HG02981 (cell line): ENCODE results near the gene PLCB2.

Experiments
- ATAC-seq: cut with Tn5 transposase; IDR thresholded peaks from one replicate; pipeline ENCODE4 v1.9.1; 2021; ENCODE audit warnings: mild to moderate bottlenecking, moderate library complexity; ENCODE audit not compliant: unreplicated experiment

Gene PLCB2

DNA sequence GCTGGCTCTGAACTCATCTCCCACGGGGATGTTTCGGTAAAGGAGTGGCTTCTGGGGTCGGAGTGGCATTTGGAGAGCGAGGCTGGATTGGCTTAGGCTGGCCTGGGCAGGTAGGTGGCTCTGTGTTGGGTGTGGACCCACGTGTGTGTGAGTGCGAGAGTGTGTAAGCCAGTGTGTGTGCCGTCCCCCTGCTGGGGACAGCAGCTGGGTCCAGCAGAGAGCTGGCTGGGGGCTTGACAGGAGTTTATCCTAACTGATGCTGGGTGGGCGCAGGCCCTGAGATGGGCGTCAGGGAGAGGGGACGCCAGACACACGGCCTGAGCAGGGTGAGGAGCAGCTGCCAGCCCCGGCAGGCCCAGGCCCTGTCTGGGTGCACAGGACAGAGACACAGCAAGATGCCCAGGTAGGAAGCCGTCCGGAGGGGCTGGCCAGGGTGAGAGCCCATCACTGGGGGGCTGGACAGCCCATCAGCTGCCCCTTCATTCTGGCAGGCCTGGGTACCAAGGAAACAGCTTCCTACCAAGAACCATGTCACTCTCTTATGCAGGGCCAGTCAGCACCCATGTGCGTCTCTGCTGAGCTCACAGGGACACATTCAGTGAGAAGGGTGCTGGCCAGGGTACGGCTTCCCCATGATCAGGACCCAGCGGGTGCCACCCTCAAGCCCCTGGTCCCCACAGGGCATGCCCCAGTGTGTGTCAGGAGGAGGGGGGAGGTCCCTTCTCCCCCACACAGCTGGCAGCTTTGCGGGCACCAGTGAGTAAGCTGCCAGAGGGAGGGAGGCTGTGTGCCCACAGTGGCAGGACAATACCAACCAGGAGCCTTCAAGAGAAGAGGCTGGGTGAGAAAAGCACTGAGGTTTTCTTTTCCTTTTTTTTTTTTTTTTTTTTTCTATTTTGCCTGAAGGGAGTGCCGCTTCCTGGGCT lies 67.8 kb downstream of the PLCB2 start:
- ATAC-seq: no peak

DNA sequence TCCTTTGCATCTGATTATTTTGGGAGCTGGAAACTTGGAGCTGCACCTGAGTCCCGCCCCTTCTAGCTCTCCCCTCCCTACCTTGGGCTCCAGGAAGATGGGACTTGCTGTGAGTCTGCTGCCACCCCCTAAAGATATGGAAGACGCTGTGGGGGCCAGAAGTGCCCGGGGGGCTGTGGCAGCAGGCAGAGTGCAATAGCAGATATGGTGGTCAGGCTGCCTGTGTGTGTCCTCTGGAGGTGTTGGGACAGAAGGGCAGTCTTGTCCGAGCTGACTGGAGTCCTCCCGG lies 68.4 kb downstream of the PLCB2 start:
- no peak for ATAC-seq

DNA sequence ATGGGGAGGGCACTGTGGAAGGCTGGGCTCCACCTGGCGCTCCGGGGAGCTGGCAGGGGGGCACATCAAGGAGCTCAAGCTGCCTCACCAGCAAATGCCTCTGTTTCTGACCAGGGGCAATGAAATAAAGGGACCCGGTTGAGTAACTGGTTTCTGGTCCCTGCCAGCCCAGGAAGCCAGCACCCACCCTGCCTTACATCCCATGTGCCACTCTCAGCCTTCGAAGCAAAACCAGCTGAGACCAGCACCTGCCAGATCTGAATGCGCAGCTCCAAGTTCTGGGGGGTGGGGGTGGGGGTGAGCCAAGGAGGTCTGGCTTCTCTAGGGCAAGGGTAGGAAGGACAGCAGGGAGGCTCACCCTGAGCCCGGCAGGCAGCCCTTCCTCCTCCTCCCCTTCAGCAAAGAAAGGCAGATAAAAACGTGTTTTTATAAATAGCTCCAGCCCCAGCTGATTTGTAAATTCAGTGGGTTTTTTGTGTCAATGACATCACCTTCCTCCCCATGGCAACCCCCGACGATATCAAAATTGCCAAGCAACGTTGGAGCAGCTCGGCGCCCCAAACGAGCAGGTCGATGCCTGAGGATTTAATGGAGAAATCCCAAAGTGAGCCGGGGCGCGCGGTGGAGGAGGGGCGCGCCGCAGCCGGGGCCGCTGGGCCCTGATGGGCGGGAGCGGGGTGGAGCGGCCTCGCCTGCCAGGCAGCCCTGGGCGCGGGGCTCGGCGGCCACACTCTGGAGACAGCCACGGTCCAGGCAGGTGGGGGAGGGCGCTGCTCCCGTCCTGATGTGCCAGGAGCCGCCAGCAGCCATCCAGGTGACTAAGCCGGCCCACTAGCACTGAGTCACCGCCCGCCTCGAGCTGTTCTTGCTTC lies 69.0 kb downstream of the PLCB2 start, which contains the start of gene PAK6:
Gene PAK6, plus strand, starts transcription at position 532 of the 872 bp plus-strand sequence. CDS start 25,723 bp downstream, outside the sequence.
- no peak for ATAC-seq
